ENCODE results near the gene RPS6KA4. TPM values are rescaled to one million over a fixed set of nuclear protein-coding genes. Genes with fewer than 3 reads are reported as not detected.

RPS6KA4 gene
- polyA plus RNA-seq, 1 of the 3 experiments (the other 2 are of a cell fraction) = 43.4 TPM

DNA sequence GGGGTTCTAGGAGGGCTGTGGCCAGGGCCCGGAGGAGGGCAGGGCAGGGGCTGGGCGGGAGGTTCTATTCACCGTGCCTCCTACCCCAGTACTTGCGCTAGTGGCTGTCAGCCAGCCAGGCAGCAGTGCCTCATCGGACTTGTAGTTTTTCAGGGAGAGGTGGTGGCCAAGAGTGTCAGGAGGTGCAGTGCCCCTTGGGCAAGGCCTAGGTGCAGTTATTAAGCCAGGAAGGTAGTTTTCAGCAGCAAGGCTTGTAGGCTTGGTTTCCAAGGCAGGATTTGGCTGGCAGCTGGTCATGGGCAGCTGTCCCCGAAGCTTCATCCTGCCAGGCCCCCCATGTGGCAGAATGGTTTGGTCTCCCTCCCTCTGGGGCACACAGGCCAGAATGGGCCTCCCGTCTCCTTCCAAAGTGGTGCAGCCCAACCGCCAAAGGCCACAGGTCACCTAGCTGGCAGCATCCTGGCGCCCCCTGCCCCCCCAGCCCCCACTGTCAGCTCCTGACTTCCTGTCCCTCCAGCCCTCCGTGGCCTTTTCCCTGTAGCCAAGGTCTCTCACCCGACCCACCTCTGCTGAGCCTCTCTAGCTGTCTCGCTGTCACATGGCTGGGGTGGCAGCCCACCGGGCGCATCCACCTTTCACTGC lies 10.5 kb upstream of the RPS6KA4 start:
- H3K4me2 ChIP-seq = no peak overlapping the region
- POLR2A ChIA-PET = no interaction called here
- no peaks in the 10 kb centered on the region for H3K27me3 ChIP-seq (ENCODE audit: insufficient read depth)
- H3K4me1 ChIP-seq (ENCODE audit: control insufficient read depth in 1 of 2, insufficient read depth in 2 of 2, low read depth in 1 of 2, low read length in 1 of 2) = no peaks in the 10 kb centered on the region; a peak in 1 of 4 replicates
- DNase-seq = peak; percentile 60
- H3K79me2 ChIP-seq (ENCODE audit: insufficient read depth) = no peaks in the 10 kb centered on the region
- no peak overlapping the region for H3K9ac ChIP-seq
- H3K9me3 ChIP-seq = no peaks in the 10 kb centered on the region
- H3K36me3 ChIP-seq (replicated peaks in 1 of 2; ENCODE audit: control insufficient read depth in 1 of 2, insufficient read depth in 2 of 2, low read length in 1 of 2) = no peaks in the 10 kb centered on the region
- no peaks in the 10 kb centered on the region for H3F3A ChIP-seq (replicated peaks; ENCODE audit: insufficient read depth)
- H3K9me2 ChIP-seq = no peaks in the 10 kb centered on the region
- 85% methylated on average over 9 of the region's 14 CpGs for WGBS (ENCODE audit: low lambda C conversion rate)
- CTCF ChIA-PET = interaction anchor here (0.7 to 1.7 kb wide), 3 partner anchors 17 to 205 kb away, joined by 3 to 5 read pairs (median 4); no protein-coding TSS in a partner anchor
- no peak overlapping the region for H3K27ac ChIP-seq (ENCODE audit: low read depth in 2 of 2, low read length in 1 of 2)
- no peak overlapping the region for H2AFZ ChIP-seq (ENCODE audit: low read depth)
- no peaks in the 10 kb centered on the region for H4K20me1 ChIP-seq (ENCODE audit: insufficient read depth)
- TF ChIP-seq CHD2 (IDR thresholded peaks at IDR 0.05; ENCODE audit: low read length, partially characterized antibody) (no peak), SMC3 (IDR thresholded peaks at IDR 0.05; ENCODE audit: low read depth, low read length) (no peak), FOXJ3 (CRISPR knock-in tag; IDR thresholded peaks at IDR 0.05) (no peak)
- TF ChIP-seq, protein P1, sequence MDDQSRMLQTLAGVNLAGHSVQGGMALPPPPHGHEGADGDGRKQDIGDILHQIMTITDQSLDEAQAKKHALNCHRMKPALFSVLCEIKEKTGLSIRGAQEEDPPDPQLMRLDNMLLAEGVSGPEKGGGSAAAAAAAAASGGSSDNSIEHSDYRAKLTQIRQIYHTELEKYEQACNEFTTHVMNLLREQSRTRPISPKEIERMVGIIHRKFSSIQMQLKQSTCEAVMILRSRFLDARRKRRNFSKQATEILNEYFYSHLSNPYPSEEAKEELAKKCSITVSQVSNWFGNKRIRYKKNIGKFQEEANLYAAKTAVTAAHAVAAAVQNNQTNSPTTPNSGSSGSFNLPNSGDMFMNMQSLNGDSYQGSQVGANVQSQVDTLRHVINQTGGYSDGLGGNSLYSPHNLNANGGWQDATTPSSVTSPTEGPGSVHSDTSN (IDR thresholded peaks at IDR 0.05) = no peak
- TF ChIP-seq, protein P2, sequence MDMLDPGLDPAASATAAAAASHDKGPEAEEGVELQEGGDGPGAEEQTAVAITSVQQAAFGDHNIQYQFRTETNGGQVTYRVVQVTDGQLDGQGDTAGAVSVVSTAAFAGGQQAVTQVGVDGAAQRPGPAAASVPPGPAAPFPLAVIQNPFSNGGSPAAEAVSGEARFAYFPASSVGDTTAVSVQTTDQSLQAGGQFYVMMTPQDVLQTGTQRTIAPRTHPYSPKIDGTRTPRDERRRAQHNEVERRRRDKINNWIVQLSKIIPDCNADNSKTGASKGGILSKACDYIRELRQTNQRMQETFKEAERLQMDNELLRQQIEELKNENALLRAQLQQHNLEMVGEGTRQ (IDR thresholded peaks at IDR 0.05; ENCODE audit: borderline replicate concordance, low read depth, low read length) = no peak
- H3K4me3 ChIP-seq (ENCODE audit: low read depth in 2 of 2, low read length in 1 of 2) = no peak overlapping the region

DNA sequence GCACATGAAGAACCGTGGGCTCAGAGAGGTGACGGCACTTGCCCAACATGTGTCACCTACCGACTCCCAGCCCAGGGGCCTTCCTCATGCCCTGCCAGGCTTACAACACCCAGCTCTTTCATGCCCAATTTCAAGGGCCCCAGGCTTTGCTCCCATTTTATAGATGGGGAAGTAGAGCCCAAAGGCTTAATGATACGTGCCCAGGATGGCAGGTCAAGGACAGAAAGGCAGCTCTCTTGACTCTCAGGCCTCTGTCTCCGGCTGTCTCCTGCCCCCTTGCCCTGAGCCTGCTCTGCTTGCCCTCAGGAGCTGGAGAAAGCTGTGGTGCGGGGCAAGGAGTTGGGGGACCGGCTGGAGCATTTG lies 10.0 kb upstream of the RPS6KA4 start:
- Histone ChIP-seq H3K27me3 (ENCODE audit: insufficient read depth) (no peaks in the 10 kb centered on the region), H4K20me1 (ENCODE audit: insufficient read depth) (no peaks in the 10 kb centered on the region), H2AFZ (ENCODE audit: low read depth) (no peak overlapping the region), H3K36me3 (replicated peaks in 1 of 2; ENCODE audit: control insufficient read depth in 1 of 2, insufficient read depth in 2 of 2, low read length in 1 of 2) (no peaks in the 10 kb centered on the region), H3K79me2 (ENCODE audit: insufficient read depth) (no peaks in the 10 kb centered on the region), H3K4me3 (ENCODE audit: low read depth in 2 of 2, low read length in 1 of 2) (no peak overlapping the region), H3K9ac (no peak overlapping the region), H3K9me3 (no peaks in the 10 kb centered on the region), H3K4me1 (ENCODE audit: control insufficient read depth in 1 of 2, insufficient read depth in 2 of 2, low read depth in 1 of 2, low read length in 1 of 2) (no peaks in the 10 kb centered on the region; a peak in 1 of 4 replicates), H3K9me2 (no peaks in the 10 kb centered on the region), H3K4me2 (no peak overlapping the region), H3K27ac (ENCODE audit: low read depth in 2 of 2, low read length in 1 of 2) (no peak overlapping the region), H3F3A (replicated peaks; ENCODE audit: insufficient read depth) (no peaks in the 10 kb centered on the region)
- 88% methylated on average over 7 of the region's 7 CpGs for WGBS (ENCODE audit: low lambda C conversion rate)
- ChIA-PET POLR2A (no interaction called here), CTCF (interaction anchor here (0.7 to 1.7 kb wide), 4 partner anchors 17 to 205 kb away, joined by 3 to 5 read pairs (median 4); no protein-coding TSS in a partner anchor)
- DNase-seq = no peak
- TF ChIP-seq RXRA (IDR thresholded peaks at IDR 0.05; ENCODE audit: borderline replicate concordance, low read depth) (no peak), JUND (IDR thresholded peaks at IDR 0.05) (no peak), ZBTB33 (IDR thresholded peaks at IDR 0.05; ENCODE audit: borderline replicate concordance, low read depth) (no peak), FOXJ3 (CRISPR knock-in tag; IDR thresholded peaks at IDR 0.05) (no peak), CHD2 (IDR thresholded peaks at IDR 0.05; ENCODE audit: low read length, partially characterized antibody) (no peak), MXI1 (IDR thresholded peaks at IDR 0.05; ENCODE audit: low read depth, low read length) (no peak), FOSL2 (IDR thresholded peaks at IDR 0.05; ENCODE audit: borderline replicate concordance, low read depth) (no peak), GABPA (IDR thresholded peaks at IDR 0.05; ENCODE audit: low read depth) (no peak), TEAD4 (IDR thresholded peaks at IDR 0.05; ENCODE audit: borderline replicate concordance, insufficient read depth) (no peak), NRF1 (IDR thresholded peaks at IDR 0.05; ENCODE audit: low read depth, low read length) (no peak)
- TF ChIP-seq, protein P3, sequence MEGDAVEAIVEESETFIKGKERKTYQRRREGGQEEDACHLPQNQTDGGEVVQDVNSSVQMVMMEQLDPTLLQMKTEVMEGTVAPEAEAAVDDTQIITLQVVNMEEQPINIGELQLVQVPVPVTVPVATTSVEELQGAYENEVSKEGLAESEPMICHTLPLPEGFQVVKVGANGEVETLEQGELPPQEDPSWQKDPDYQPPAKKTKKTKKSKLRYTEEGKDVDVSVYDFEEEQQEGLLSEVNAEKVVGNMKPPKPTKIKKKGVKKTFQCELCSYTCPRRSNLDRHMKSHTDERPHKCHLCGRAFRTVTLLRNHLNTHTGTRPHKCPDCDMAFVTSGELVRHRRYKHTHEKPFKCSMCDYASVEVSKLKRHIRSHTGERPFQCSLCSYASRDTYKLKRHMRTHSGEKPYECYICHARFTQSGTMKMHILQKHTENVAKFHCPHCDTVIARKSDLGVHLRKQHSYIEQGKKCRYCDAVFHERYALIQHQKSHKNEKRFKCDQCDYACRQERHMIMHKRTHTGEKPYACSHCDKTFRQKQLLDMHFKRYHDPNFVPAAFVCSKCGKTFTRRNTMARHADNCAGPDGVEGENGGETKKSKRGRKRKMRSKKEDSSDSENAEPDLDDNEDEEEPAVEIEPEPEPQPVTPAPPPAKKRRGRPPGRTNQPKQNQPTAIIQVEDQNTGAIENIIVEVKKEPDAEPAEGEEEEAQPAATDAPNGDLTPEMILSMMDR (IDR thresholded peaks at IDR 0.05) = no peak
- TF ChIP-seq, protein P4, sequence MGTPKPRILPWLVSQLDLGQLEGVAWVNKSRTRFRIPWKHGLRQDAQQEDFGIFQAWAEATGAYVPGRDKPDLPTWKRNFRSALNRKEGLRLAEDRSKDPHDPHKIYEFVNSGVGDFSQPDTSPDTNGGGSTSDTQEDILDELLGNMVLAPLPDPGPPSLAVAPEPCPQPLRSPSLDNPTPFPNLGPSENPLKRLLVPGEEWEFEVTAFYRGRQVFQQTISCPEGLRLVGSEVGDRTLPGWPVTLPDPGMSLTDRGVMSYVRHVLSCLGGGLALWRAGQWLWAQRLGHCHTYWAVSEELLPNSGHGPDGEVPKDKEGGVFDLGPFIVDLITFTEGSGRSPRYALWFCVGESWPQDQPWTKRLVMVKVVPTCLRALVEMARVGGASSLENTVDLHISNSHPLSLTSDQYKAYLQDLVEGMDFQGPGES (IDR thresholded peaks at IDR 0.05; ENCODE audit: low read depth, low read length) = no peak

Measured in SK-N-SH (cell line).